ENCODE measurements around the gene LNPK.
"Not testable (repeated sequence)": the region's sequence is repeated elsewhere in the genome, so short reads cannot be mapped to it uniquely, and the experiment has no call there.

Gene LNPK

DNA sequence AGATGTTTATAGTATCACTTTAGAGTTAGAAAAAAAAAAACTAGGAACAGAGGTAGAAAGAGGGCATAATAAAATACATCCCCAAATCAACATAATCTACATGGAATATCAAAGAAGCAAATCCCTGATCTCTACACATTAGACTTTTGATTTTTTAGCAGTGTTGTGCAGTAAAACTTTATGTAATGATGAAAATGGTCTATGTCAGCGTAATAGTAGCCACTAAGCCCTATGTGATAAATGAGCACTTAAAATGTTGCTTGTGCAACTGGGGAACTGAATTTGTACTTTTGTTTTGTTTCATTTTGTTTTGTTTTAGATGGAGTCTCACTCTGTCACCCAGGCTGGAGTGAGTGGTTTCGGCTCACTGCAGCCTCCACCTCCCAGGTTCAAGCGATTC, 36.3 kb downstream of the LNPK start:
- DNase-seq, result no peak

DNA sequence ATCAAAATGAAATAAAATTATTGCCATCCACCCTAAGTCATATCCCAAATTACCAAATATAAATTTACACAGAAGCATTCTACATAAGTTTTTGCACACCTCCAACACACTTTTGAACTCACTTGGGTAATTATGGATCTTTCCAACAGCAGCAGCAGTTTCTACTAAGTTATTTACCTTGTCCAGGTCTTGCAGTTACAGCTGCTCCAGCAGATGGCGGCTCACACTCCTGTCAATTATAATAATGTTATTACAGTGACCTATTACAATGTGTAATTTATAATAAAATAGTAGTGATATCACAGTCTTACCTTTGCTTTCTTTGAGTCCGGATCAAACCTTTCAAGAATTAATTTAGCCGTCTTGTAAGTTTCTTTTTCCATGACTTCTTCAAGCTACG, 37.9 kb downstream of the LNPK start:
- no peak for DNase-seq

GRCh38 chr2:175963171-175963570, 38.9 kb downstream of the LNPK start:
- not testable (repeated sequence) for DNase-seq

DNA sequence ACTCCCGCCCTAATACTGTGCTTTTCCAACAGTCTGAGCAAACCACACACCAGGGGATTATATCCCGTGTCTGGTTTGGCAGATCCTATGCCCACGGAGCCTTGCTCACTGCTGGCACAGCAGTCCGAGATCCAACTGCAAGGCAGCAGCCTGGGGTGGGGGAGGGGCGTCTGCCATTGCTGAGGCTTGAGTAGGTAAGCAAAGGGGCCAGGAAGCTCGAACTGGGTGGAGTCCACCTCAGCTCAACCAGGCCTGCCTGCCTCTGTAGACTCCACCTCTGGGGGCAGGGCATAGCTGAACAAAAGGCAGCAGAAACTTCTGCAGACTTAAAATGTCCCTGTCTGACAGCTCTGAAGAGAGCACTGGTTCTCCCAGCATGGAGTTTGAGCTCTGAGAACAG, 44.2 kb downstream of the LNPK start:
- no peak for DNase-seq

DNA sequence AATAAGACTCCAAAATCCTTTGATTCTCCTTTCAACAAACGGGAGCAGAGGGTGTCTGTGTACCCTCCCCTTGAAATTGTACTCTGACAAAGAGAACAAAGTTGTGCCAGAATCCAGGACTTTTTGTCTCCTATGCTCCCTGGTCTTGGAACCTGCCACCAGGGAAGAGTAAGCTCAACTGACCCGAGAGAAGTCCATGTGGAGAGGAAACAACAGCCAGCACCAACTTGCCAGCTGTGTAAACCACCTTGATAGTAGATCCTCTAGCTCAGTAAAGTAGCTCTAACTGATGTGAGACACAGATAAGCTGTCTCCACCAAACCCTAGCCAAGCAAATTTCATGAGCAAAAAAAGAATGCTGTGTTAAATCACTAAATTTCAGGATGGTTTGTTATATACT, 46.9 kb downstream of the LNPK start:
- no peak for DNase-seq

- DNase-seq, result no peak
Observed at GRCh38 chr2:175950512-175950911, 51.6 kb downstream of the LNPK start.

DNA sequence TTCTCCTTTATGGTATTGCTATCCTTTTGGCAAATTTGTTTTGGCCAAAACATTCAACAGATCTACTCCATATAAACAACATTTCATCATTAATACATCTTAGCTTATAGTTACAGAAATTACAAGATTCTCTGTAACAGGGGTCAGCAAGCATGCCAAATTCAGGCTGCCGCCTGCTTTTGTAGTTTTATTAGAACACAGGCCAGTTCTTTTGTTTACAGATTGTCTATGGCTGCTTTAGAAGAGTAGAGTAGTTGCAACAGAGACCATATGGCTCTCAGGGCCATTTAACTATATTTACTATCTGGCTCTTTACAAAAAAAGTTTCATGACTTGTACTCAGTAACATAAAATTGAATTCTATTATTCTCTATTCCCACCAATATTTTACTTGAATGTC, 53.9 kb downstream of the LNPK start:
- no peak for DNase-seq

DNA sequence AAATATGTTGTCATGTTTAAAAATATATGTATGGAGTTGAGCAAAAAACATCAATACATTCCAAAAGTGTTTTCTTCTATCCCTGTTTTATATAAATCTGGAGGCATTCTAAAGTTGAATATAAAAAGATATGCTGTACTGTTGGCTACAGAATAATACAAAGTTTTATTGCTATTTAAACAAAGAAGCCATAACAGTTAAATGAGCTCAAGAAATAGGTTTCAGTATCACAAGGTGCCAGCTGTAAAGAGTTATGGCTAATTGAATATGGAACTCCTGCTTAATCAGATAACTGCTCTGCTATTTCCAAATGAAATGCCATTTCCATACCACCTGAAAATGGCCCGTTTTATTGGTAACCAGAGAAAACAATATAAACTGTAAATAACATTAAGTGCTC, 55.0 kb downstream of the LNPK start:
- DNase-seq, result no peak

DNA sequence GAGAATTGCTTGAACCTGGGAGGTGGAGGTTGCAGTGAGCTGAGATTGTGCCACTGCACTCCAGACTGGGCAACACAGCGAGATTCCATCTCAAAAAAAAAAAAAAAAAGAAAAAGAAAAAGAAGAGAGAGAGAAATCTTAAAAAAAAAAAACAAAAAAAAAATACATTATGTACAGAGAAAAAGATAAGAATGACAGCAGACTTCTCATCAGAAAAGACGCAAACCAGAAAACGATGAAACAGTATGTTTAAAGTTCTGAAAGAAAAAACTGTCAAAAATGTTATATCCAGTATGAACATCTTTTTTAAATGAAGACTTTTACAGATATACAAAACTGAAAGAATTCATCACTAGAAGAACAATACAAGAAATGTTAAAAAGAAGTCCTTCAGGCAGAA, 60.4 kb downstream of the LNPK start:
- DNase-seq, result no peak

- no peak for DNase-seq
Observed at GRCh38 chr2:175937216-175937615, 64.9 kb downstream of the LNPK start.

DNA sequence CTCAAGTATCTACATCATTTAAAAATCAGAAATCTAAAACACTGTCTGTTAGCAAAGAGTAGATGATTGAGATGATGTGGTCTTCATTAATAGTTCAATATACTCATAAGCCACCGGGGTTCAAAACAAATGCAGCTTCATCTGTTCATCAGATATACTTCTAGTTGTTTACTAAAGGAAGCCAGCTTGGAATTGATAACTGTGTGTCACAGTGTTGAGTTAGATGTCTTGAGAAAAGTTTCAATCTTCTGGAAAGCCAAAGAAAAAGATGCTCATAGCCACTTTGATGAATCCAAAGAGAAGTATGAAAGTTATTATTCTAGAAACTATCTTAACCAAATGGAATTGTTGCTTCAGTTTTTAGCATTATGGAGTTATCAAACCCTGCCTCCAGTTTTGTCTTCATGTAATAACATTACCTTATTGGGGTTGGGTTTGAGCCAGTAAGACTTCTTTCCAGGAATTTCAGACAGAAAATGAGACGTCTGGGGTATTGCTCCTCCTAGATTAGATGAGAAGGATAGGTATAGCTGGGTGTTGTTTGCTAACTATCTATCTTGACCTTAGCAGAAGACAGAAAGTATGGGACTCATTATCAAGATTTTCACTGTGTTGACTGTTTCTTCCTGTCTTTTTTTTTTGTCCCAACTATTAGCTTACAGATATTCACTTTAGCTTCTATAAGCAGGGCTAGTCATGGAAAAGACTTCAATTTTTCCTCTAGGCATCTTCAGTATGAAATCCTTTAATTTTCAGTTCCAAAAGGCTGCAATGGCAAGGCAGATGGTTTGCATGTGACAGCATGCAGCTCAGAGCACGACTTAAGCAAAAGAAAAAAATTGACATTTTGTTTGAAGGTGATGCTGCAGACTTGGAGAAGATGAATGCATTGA, 66.5 kb downstream of the LNPK start:
- DNase-seq, result no peak

DNA sequence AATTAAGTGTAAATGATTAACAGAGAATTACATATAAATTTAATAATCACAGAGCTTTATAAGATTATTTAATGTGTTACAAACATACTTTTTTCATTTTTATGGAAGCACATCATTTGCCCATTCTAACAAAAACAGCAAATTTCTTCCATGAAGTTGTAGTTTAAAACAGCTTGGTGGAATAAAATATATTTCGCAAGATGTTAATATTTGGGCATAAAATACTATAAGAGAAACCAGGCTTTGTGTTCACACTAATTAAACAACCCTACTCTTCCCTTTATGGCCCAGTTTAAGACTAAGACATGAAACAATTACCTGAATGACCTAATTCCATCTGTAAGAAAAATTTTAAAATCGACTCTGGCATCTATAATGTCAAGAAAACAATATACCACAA, 69.4 kb downstream of the LNPK start:
- DNase-seq, result no peak

DNA sequence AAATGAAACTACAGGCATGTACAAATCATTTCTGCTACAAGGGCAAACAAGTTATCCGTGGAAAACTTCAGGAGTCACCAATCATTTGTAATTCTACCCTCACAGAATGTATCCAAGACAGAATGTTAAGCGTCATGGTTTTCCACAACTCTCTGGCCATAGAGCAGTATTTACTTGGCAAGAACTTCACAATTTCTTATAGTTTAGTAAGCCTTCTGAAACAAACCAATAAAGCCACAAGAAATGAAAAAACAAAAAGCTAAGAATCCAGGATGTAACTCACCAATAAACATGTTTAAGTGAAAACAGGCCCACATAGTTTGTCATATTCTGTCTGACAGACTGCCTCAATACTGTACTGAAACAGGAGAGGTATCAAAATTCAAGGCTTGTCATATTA, 70.3 kb downstream of the LNPK start:
- no peak for DNase-seq

GRCh38 chr2:175930504-175930903, 71.6 kb downstream of the LNPK start:
- DNase-seq, result no peak

DNA sequence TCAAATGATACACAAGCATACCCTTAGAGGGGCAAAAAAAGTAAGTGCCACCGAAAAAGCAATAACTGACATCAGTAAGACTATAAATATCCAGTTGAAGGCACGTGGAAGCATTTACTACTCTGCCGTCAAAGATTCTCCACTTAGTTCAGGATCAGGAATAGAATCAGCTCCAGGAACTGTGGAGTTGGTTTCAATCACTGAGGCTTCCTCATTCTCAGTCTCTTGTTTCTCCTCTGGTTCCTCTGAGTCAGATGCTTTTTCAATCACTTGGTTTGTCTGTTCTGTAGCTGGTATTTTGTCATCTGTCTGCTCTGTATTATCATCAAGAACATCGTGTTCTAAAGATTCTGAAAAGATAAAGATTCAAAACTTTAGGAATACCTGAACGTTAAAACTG, 72.2 kb downstream of the LNPK start:
- DNase-seq, result peak; percentile 39

- DNase-seq, result no peak
Observed at GRCh38 chr2:175926272-175926671, 75.8 kb downstream of the LNPK start.

GRCh38 chr2:175922160-175922559, 79.9 kb downstream of the LNPK start:
- DNase-seq, result no peak

- DNase-seq, result no peak
Observed at GRCh38 chr2:175918935-175919334, 83.1 kb downstream of the LNPK start.

- no peak for DNase-seq
Observed at GRCh38 chr2:175914846-175915245, 87.2 kb downstream of the LNPK start.

DNA sequence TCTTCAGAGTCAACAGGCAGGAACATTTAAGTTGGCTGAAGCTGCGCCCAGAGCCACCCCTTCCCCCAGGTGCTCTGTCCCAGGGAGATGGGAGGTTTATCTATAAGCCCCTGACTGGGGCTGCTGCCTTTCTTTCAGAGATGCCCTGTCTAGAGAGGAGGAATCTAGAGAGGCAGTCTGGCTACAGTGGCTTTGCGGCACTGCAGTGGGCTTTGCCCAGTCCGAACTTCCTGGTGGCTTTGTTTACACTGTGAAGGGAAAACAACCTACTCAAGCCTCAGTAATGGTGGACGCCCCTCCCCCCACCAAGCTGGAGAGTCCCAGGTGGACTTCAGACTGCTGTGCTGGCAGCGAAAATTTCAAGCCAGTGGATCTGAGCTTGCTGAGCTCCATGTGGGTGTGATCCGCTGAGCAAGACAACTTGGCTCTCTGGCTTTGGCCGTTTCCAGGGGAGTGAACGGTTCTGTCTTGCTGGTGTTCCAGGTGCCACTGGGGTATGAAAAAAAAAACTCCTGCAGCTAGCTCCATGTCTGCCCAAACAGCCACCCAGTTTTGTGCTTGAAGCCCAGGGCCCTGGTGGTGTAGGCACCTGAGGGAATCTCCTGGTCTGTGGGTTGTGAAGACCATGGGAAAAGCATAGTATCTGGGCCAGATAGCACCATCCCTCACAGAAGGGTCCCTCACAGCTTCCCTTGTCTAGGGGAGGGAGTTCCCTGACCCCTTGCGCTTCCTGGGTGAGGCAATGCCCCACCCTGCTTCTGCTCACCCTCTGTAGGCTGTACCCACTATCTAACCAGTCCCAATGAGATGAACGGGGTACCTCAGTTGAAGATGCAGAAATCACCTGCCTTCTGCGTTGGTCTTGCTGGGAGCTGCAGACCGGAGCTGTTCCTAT, 88.0 kb downstream of the LNPK start:
- DNase-seq, result not testable (repeated sequence)

DNA sequence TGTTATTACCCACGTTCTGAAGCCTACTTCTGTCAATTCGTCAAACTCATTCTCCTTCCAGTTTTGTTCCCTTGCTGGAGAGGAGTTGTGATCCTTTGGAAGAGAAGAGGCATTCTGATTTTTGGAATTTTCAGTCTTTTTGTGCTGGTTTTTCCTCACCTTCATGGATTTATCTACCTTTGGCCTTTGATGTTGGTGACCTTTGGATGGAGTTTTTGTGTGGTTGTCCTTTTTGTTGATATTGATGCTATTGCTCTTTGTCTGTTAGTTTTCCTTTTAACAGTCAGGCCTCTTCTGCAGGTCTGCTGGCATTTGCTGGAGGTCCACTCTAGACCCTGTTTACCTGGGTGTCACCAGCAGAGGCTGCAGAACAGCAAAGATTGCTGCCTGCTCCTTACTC, 88.8 kb downstream of the LNPK start:
- DNase-seq, result not testable (repeated sequence)

DNA sequence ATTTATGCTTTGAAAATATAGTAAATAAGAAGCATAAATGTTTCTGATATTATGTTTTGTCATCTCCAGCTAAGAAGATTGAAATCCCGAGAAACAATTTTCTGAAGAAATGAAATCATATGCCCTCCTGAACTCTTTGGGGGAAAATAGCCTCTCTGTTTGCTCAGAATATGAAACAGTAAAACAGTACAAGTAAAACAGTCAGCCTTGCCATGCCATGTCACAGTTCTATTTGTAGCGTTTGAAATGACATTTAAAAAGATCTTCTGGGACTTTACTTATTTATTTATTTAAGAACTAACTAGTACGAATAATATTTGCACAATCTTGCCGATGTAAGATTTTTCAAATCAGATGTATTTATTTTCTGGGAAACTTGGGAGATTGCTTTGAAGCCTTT, 98.0 kb downstream of the LNPK start:
- no peak for DNase-seq

DNA sequence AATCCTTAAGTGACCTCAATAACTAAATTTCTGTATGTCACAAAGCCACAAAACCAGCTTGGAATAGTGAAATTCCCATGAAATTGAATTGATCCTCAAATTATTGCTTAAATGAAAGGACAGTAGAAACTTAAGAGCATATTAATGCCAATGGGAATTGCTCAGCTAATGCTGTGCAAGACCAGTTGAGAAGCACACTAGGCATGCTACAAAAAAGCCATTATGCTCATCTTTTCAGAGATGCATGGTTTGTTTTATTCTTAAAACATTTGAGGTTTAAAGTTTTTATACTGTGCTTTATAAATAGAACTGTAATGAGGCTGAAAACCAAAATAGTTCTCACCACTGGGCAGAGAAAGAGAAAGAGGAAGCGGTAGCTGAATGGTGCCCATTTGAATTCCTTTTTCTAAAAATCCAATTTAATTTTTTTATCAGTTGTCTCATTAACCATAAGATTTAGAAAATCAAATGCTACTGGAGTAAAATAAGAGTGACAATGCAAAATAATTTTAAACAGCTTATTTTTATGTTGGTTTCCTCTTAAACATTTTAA, 98.6 kb downstream of the LNPK start:
- no peak for DNase-seq

GRCh38 chr2:175895957-175896356, 106.1 kb downstream of the LNPK start:
- DNase-seq, result not testable (repeated sequence)
